HEK293 (cell line): ENCODE results near the gene KCNK6.

Experiments
- CTCF ChIA-PET: fragments of 350-600 bp; formaldehyde crosslinking; extraction: SDS; loops from one replicate; lab custom pipeline; 2021; ENCODE audit warnings: antibody characterized with exemption; lab: Yijun Ruan, JAX
- POLR2A ChIA-PET: fragments of 300-600 bp; formaldehyde crosslinking; extraction: SDS; loops from one replicate; lab custom pipeline; 2020; ENCODE audit warnings: antibody characterized with exemption, inconsistent platforms; lab: Yijun Ruan, JAX
- H3K27ac ChIP-seq: fragments of 200-500 bp; sonication (Bioruptor generic); 2 replicates; pipeline ENCODE4 v1.5.1; 2014; ENCODE audit warnings: low read depth, low read length, control low read depth, inconsistent platforms; ENCODE audit errors: extremely low read depth
- H3K36me3 ChIP-seq, 2 experiments: fragments of 200-500 bp in 1 of 2; sonication (Bioruptor generic) in 1 of 2; 1 replicate in 1 of 2; 2 replicates in 1 of 2; pipeline ENCODE4 v1.5.1; 2014 to 2017; ENCODE audit warnings: inconsistent platforms in 2 of 2, low read length in 2 of 2; ENCODE audit not compliant: control insufficient read depth in 2 of 2, insufficient read depth in 1 of 2
- H3K4me1 ChIP-seq: fragments of 200-500 bp; sonication (Bioruptor generic); 2 replicates; pipeline ENCODE4 v1.5.1; 2014; ENCODE audit warnings: mild to moderate bottlenecking, low read length, inconsistent platforms; ENCODE audit not compliant: control insufficient read depth, insufficient read depth
- H3K4me3 ChIP-seq: 2 replicates; pipeline ENCODE4 v1.5.1; 2011; ENCODE audit warnings: low read depth, mild to moderate bottlenecking, control low read depth, low read length, moderate library complexity
- H3K9me3 ChIP-seq: fragments of 200-500 bp; sonication (Bioruptor generic); 2 replicates; pipeline ENCODE4 v1.5.1; 2014; ENCODE audit warnings: low read depth, low read length, inconsistent platforms; ENCODE audit not compliant: control insufficient read depth, insufficient read depth
- FEZF1 ChIP-seq: fragments of 450-650 bp; formaldehyde crosslinking; IDR thresholded peaks from 2 replicates; pipeline ENCODE4 v1.5.1; 2016; ENCODE audit warnings: missing biosample characterization, missing genetic modification characterization
- GLI2 ChIP-seq: fragments of 450-650 bp; formaldehyde crosslinking; IDR thresholded peaks from 2 replicates; pipeline ENCODE4; 2017; ENCODE audit warnings: missing biosample characterization, missing genetic modification characterization, low read depth, borderline replicate concordance
- GLI4 ChIP-seq: fragments of 450-650 bp; formaldehyde crosslinking; IDR thresholded peaks from 2 replicates; pipeline ENCODE4 v1.5.1; 2016; ENCODE audit warnings: missing biosample characterization, missing genetic modification characterization
- HOXC10 ChIP-seq: sonication (generic); formaldehyde crosslinking; IDR thresholded peaks from 2 replicates; pipeline ENCODE4 v1.8.1; 2023; ENCODE audit warnings: mild to moderate bottlenecking, missing genetic modification reagents
- IKZF3 ChIP-seq: fragments of 450-650 bp; IDR thresholded peaks from 2 replicates; pipeline ENCODE4 v1.5.0; 2018; ENCODE audit warnings: missing biosample characterization, mild to moderate bottlenecking, missing genetic modification characterization, moderate library complexity
- INSM2 ChIP-seq: fragments of 450-650 bp; formaldehyde crosslinking; IDR thresholded peaks from 2 replicates; pipeline ENCODE4 v1.5.1; 2016; ENCODE audit warnings: missing biosample characterization, missing genetic modification characterization
- KLF10 ChIP-seq: fragments of 450-650 bp; IDR thresholded peaks from 2 replicates; pipeline ENCODE4 v1.5.1; 2018; ENCODE audit warnings: missing biosample characterization, mild to moderate bottlenecking, missing genetic modification characterization
- PRDM1 ChIP-seq: fragments of 450-650 bp; formaldehyde crosslinking; IDR thresholded peaks from 2 replicates; pipeline ENCODE4; 2016; ENCODE audit warnings: missing biosample characterization, missing genetic modification characterization
- SETDB1 ChIP-seq: IDR thresholded peaks from one replicate; pipeline ENCODE4 v1.6.1; 2017; ENCODE audit warnings: mild to moderate bottlenecking, low read length, moderate library complexity, mixed read lengths; ENCODE audit not compliant: insufficient read length
- SP3 ChIP-seq: fragments of 450-650 bp; formaldehyde crosslinking; IDR thresholded peaks from 2 replicates; pipeline ENCODE4 v1.5.1; 2016; ENCODE audit warnings: missing biosample characterization, missing genetic modification characterization
- ZBTB1 ChIP-seq: fragments of 450-650 bp; formaldehyde crosslinking; IDR thresholded peaks from 2 replicates; pipeline ENCODE4 v1.5.1; 2016; ENCODE audit warnings: missing biosample characterization, missing genetic modification characterization
- ZNF10 ChIP-seq: fragments of 450-650 bp; formaldehyde crosslinking; IDR thresholded peaks from 2 replicates; pipeline ENCODE4 v1.5.1; 2017; ENCODE audit warnings: missing biosample characterization, missing genetic modification characterization
- ZNF155 ChIP-seq: fragments of 450-650 bp; formaldehyde crosslinking; IDR thresholded peaks from 2 replicates; pipeline ENCODE4 v1.5.1; 2016; ENCODE audit warnings: missing biosample characterization, missing genetic modification characterization
- ZNF184 ChIP-seq: fragments of 450-650 bp; IDR thresholded peaks from 2 replicates; pipeline ENCODE4 v1.5.1; 2018; ENCODE audit warnings: missing biosample characterization, mild to moderate bottlenecking, missing genetic modification characterization
- ZNF221 ChIP-seq: fragments of 450-650 bp; formaldehyde crosslinking; IDR thresholded peaks from 2 replicates; pipeline ENCODE4 v1.5.1; 2017; ENCODE audit warnings: missing biosample characterization, missing genetic modification characterization, borderline replicate concordance
- ZNF23 ChIP-seq: fragments of 450-650 bp; formaldehyde crosslinking; IDR thresholded peaks from 2 replicates; pipeline ENCODE4 v1.5.1; 2016; ENCODE audit warnings: missing biosample characterization, missing genetic modification characterization, borderline replicate concordance
- ZNF292 ChIP-seq: fragments of 450-650 bp; formaldehyde crosslinking; IDR thresholded peaks from 2 replicates; pipeline ENCODE4 v1.5.1; 2016; ENCODE audit warnings: low read depth, missing biosample characterization, missing genetic modification characterization, borderline replicate concordance
- ZNF302 ChIP-seq: fragments of 450-650 bp; formaldehyde crosslinking; IDR thresholded peaks from 2 replicates; pipeline ENCODE4 v1.5.1; 2016; ENCODE audit warnings: missing biosample characterization, missing genetic modification characterization, low read depth
- ZNF404 ChIP-seq: fragments of 450-650 bp; formaldehyde crosslinking; IDR thresholded peaks from 2 replicates; pipeline ENCODE4 v1.5.1; 2017; ENCODE audit warnings: missing biosample characterization, missing genetic modification characterization
- ZNF558 ChIP-seq: fragments of 450-650 bp; formaldehyde crosslinking; IDR thresholded peaks from 2 replicates; pipeline ENCODE4 v1.5.1; 2016; ENCODE audit warnings: missing biosample characterization, missing genetic modification characterization
- ZNF596 ChIP-seq: fragments of 450-650 bp; IDR thresholded peaks from 2 replicates; pipeline ENCODE4 v1.5.0; 2018; ENCODE audit warnings: missing biosample characterization, mild to moderate bottlenecking, missing genetic modification characterization, moderate library complexity
- ZNF623 ChIP-seq: fragments of 450-650 bp; formaldehyde crosslinking; IDR thresholded peaks from 2 replicates; pipeline ENCODE4 v1.5.1; 2016; ENCODE audit warnings: missing biosample characterization, missing genetic modification characterization
- ZNF626 ChIP-seq: fragments of 450-650 bp; sonication (Bioruptor Pico); formaldehyde crosslinking; IDR thresholded peaks from 2 replicates; pipeline ENCODE4 v1.5.1; 2018; ENCODE audit warnings: missing biosample characterization, missing genetic modification characterization, inconsistent platforms
- ZNF658 ChIP-seq: fragments of 450-650 bp; formaldehyde crosslinking; IDR thresholded peaks from 2 replicates; pipeline ENCODE4; 2016; ENCODE audit warnings: missing biosample characterization, missing genetic modification characterization
- ZNF76 ChIP-seq: fragments of 450-650 bp; formaldehyde crosslinking; IDR thresholded peaks from 2 replicates; pipeline ENCODE4; 2016; ENCODE audit warnings: low read depth, missing biosample characterization, missing genetic modification characterization, borderline replicate concordance
- ZNF843 ChIP-seq: fragments of 450-650 bp; formaldehyde crosslinking; IDR thresholded peaks from 2 replicates; pipeline ENCODE4 v1.5.1; 2016; ENCODE audit warnings: missing biosample characterization, missing genetic modification characterization
- TF ChIP-seq, protein P1 (sequence below): fragments of 450-650 bp; IDR thresholded peaks from 2 replicates; pipeline ENCODE4 v1.5.1; 2018; ENCODE audit warnings: missing biosample characterization, mild to moderate bottlenecking, missing genetic modification characterization
- TF ChIP-seq, protein P2 (sequence below): fragments of 450-650 bp; formaldehyde crosslinking; IDR thresholded peaks from 2 replicates; pipeline ENCODE4; 2016; ENCODE audit warnings: missing biosample characterization, missing genetic modification characterization
- TF ChIP-seq, protein P3 (sequence below): fragments of 450-650 bp; formaldehyde crosslinking; IDR thresholded peaks from 2 replicates; pipeline ENCODE4 v1.5.1; 2016; ENCODE audit warnings: missing biosample characterization, missing genetic modification characterization

Gene KCNK6

GRCh38 chr19:38324431-38324830, 4.8 kb downstream of the KCNK6 start:
- Histone ChIP-seq H3K9me3 (no peaks in the 10 kb centered on the region), H3K27ac (no peak overlapping the region), H3K4me3 (no peak overlapping the region), H3K4me1 (peaks cover 8% of the 10 kb centered on the region), H3K36me3 (no peaks in the 10 kb centered on the region; a peak in 1 of 3 replicates)
- TF ChIP-seq, protein P1, sequence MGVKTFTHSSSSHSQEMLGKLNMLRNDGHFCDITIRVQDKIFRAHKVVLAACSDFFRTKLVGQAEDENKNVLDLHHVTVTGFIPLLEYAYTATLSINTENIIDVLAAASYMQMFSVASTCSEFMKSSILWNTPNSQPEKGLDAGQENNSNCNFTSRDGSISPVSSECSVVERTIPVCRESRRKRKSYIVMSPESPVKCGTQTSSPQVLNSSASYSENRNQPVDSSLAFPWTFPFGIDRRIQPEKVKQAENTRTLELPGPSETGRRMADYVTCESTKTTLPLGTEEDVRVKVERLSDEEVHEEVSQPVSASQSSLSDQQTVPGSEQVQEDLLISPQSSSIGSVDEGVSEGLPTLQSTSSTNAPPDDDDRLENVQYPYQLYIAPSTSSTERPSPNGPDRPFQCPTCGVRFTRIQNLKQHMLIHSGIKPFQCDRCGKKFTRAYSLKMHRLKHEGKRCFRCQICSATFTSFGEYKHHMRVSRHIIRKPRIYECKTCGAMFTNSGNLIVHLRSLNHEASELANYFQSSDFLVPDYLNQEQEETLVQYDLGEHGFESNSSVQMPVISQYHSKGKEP (tag by site-specific recombination), result no peak
- TF ChIP-seq GLI4 (no peak), ZBTB1 (tag by site-specific recombination) (no peak), ZNF23 (no peak), HOXC10 (CRISPR knock-in tag) (no peak), ZNF626 (tag by site-specific recombination) (no peak), SETDB1 (no peak), ZNF221 (no peak), ZNF623 (tag by site-specific recombination) (no peak), PRDM1 (tag by site-specific recombination) (no peak), INSM2 (tag by site-specific recombination) (no peak), ZNF76 (no peak), ZNF302 (no peak)
- TF ChIP-seq, protein P2, sequence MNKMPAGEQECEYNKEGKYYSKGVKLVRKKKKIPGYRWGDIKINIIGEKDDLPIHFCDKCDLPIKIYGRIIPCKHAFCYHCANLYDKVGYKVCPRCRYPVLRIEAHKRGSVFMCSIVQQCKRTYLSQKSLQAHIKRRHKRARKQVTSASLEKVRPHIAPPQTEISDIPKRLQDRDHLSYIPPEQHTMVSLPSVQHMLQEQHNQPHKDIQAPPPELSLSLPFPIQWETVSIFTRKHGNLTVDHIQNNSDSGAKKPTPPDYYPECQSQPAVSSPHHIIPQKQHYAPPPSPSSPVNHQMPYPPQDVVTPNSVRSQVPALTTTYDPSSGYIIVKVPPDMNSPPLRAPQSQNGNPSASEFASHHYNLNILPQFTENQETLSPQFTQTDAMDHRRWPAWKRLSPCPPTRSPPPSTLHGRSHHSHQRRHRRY (tag by site-specific recombination), result no peak
- POLR2A ChIA-PET, result no interaction called here
- CTCF ChIA-PET, result interaction anchor here (0.9 to 1.1 kb wide), 2 partner anchors 80 to 91 kb away, joined by 3 to 4 read pairs; no protein-coding TSS in a partner anchor

- no peaks in the 10 kb centered on the region for H3K4me1 ChIP-seq
- no peak for TF ChIP-seq IKZF3 (tag by site-specific recombination)
- no peak for TF ChIP-seq ZNF292 (tag by site-specific recombination)
- no peak for TF ChIP-seq ZNF658 (tag by site-specific recombination)
- no peak for TF ChIP-seq SP3 (tag by site-specific recombination)
- no peak for TF ChIP-seq GLI2 (tag by site-specific recombination)
- no peak for TF ChIP-seq ZNF596 (tag by site-specific recombination)
- no peak for TF ChIP-seq ZNF184 (tag by site-specific recombination)
- no peak for TF ChIP-seq KLF10
- TF ChIP-seq FEZF1, result no peak
- TF ChIP-seq ZNF155 (tag by site-specific recombination), result no peak
- TF ChIP-seq, protein P3, sequence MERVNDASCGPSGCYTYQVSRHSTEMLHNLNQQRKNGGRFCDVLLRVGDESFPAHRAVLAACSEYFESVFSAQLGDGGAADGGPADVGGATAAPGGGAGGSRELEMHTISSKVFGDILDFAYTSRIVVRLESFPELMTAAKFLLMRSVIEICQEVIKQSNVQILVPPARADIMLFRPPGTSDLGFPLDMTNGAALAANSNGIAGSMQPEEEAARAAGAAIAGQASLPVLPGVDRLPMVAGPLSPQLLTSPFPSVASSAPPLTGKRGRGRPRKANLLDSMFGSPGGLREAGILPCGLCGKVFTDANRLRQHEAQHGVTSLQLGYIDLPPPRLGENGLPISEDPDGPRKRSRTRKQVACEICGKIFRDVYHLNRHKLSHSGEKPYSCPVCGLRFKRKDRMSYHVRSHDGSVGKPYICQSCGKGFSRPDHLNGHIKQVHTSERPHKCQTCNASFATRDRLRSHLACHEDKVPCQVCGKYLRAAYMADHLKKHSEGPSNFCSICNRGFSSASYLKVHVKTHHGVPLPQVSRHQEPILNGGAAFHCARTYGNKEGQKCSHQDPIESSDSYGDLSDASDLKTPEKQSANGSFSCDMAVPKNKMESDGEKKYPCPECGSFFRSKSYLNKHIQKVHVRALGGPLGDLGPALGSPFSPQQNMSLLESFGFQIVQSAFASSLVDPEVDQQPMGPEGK (tag by site-specific recombination), result no peak
- TF ChIP-seq ZNF843 (tag by site-specific recombination), result no peak
- no peak for TF ChIP-seq ZNF558 (tag by site-specific recombination)
- TF ChIP-seq ZNF10 (tag by site-specific recombination), result no peak
- TF ChIP-seq ZNF404, result no peak
- TF ChIP-seq, all 188 proteins: peak for 0
- no peak overlapping the region for H3K4me3 ChIP-seq
- no peaks in the 10 kb centered on the region; a peak in 1 of 3 replicates for H3K36me3 ChIP-seq
- no peaks in the 10 kb centered on the region for H3K9me3 ChIP-seq
- no peak overlapping the region for H3K27ac ChIP-seq
- ChIA-PET POLR2A (interaction anchor here (0.6 kb wide), 1 partner anchor 17 kb away, joined by 4 read pairs; no protein-coding TSS in a partner anchor), CTCF (interaction anchor here (0.6 to 1.4 kb wide), 4 partner anchors 8 to 423 kb away, joined by 3 read pairs; no protein-coding TSS in a partner anchor)
Measured at GRCh38 chr19:38326591-38326990, 6.9 kb downstream of the KCNK6 start.
